Measurements from ENCODE around the gene GABARAP.

Gene GABARAP

GRCh38 chr17:7239091-7240027 is 2.9 kb downstream of the GABARAP start, which contains the start of gene PHF23:
TSS of gene PHF23 (minus strand) at chr17:7239457. CDS start at chr17:7239279, 178 bp downstream.
- DNase-seq: peak; percentile 97

- no peak for DNase-seq
Observed at GRCh38 chr17:7238420-7239090, 3.7 kb downstream of the GABARAP start.

- DNase-seq: peak; percentile 86
Observed at GRCh38 chr17:7237761-7238419, 4.4 kb downstream of the GABARAP start.

DNA sequence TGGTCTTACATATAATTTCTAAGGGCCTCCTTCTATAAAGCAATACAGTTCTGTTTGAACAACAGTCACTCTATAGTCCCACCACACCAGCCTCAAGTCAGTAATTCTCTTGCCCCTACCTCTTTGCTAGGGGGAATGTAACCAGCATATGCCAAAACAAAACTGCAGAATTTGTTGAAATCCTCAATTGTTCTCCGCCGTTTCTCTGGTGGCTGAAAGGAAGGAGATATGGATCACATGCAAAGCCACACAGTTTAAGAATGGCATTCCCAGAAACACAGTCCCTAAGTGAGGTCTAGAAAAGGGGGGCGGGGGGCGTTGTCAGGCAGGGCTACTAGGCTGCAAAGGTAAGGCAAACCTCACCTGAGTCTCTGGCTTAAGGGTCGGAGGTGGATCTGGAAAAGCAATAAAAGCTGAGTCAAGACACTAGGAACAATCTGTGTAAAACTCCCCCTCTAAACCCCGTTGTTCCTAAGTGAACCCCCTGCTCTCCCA is 4.9 kb downstream of the GABARAP start:
- no peak for DNase-seq

GRCh38 chr17:7236808-7237207 is 5.4 kb downstream of the GABARAP start:
- no peak for DNase-seq

- DNase-seq: no peak
Observed at GRCh38 chr17:7235693-7236665, 6.3 kb downstream of the GABARAP start.

DNA sequence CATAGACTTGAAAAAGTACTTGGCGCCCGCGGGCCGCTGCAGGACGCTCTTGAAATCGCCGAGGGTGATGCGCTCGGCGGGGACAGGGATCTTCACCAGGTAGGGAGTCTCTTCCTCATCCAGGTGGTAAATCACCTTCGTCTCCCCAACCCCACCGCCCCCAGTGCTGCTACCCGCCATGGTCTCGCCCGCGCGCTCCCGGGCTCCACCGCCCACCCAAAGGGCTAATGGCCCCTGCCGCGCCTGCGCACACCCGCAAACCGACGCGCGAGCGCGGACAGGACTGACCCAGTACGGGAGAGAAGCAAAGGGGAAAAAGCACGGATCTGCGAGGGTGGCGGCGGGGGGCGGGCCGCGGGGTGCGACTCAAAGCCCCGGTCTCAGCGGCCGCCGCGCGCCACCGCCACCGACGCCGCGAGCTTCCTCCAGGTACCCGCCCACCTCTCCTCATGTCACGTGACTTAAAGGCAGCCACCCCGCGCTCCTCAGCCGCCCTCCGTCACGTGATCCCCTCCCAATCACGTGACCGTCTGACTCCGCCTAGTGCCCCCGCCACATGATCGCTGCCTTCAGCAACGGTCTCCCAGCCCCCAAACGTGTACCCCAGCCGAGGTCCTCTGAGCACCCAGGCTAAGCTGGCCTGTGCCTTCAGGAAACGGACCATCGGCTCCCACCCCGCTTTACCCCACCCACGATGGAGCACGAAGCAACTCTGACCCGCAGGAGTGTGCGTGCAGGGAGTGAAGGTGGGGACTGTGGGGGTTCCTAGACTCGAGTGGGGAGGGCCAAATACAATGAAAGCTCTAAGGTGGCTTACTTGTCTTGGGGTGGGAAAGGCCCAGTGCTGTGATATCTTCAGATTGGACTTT is 7.9 kb downstream of the GABARAP start, which contains the start of gene DVL2:
Gene DVL2 (minus strand): TSS at position 435 of the 869 bp plus-strand sequence. CDS start 255 bp downstream, at position 180.
- peak; percentile 96 for DNase-seq

DNA sequence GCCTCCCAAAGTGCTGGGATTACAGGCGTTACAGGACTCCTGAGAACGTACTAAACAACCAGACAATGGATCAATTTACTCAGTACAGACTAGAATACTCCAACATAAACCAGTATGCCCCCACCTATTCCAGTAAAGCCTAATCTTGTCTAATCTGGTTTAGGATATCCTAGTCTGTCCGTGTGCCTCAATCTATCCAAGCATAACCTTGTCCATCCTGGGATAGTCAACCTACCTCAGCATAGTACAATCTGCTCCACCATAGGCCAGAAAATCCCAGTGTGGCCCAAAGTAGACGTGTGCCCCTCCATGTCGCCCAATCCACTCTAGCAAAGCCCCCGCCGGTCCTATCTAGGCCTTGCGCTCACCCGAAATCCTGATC is 8.6 kb downstream of the GABARAP start:
- DNase-seq: no peak

DNA sequence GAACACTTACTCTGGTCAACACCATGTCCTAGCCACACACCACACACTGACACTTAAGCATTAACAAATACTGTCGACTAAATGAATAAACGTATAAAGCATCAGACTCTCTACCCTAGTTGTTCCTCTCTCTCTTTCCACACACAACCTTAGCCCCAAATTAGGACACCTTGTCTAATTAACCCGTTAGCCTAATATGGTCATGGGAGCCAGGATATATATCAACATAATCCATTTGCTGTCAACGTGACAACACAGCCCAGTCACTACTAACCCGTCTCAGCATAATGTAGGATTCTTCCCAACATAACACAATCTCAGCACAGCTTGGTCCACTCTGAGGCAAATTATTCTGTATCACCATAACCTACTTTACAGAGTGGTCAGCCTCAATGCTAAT is 10.1 kb downstream of the GABARAP start:
- DNase-seq: no peak

GRCh38 chr17:7229504-7229903 is 12.7 kb downstream of the GABARAP start:
- no peak for DNase-seq

GRCh38 chr17:7228920-7229319 is 13.3 kb downstream of the GABARAP start:
- no peak for DNase-seq

- DNase-seq: no peak
Observed at GRCh38 chr17:7226721-7227710, 15.2 kb downstream of the GABARAP start.

GRCh38 chr17:7225711-7226331 is 16.4 kb downstream of the GABARAP start:
- DNase-seq: no peak

DNA sequence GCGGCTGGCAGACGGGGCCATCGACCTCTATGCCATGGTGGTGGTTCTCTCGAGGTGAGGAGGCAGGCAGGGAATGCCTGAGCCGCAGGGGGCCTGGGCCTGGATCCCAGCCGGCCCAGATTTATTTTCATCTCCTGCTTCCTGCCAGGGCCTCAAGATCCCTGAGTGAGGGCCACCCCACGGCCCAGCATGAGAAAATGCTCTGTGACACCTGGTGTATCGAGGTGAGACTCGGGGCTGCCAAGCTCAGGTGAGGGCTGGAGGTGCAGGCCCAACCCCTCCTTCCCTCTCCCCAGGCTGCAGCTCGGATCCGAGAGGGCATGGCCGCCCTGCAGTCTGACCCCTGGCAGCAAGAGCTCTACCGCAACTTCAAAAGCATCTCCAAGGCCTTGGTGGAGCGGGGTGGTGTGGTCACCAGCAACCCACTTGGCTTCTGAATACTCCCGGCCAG is 17.6 kb downstream of the GABARAP start:
- DNase-seq: no peak

- DNase-seq: no peak
Observed at GRCh38 chr17:7224110-7224509, 18.1 kb downstream of the GABARAP start.

- no peak for DNase-seq
Observed at GRCh38 chr17:7223375-7223774, 18.9 kb downstream of the GABARAP start.

DNA sequence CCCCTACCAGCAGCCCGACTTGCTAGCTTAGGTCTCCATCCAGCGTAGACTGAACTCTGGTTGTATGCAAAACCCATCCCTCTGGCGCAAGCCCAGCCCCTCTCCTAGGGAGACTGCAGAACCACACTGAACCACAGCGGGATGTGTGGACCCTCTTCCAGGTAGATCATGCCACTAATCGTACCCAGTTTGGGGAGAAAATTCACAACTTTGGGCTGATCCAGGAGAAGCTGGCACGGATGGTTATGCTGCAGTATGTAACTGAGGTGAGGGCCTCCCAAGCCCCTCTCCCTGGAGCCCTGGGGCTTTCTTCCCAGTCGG is 19.3 kb downstream of the GABARAP start:
- no peak for DNase-seq

GRCh38 chr17:7222093-7222971 is 19.9 kb downstream of the GABARAP start:
- no peak for DNase-seq

Measured in stimulated activated CD4-positive, alpha-beta T cell treated with anti-CD3 and anti-CD28 coated beads, Interleukin-4, amount 100 ng/mL, for 24 hours (primary cell).